MCF 10A (cell line): ENCODE data around the gene SYNDIG1. TPM values are rescaled to one million over a fixed set of nuclear protein-coding genes. Genes with fewer than 3 reads are reported as not detected.

ENCODE experiments used
- BruUV-seq: library from RNA; stranded (reverse); fragments of 400-500 nt; replicated peaks from 2 replicates; lab custom pipeline; 2021; lab: Mats Ljungman, UMichigan
- CTCF ChIA-PET: fragments of 300-600 bp; sonication (Branson Sonifier 250); formaldehyde crosslinking; extraction: SDS; loops from one replicate; lab custom pipeline; 2021; ENCODE audit warnings: antibody characterized with exemption, inconsistent platforms; lab: Yijun Ruan, JAX
- POLR2A ChIA-PET: fragments of 300-600, 350-650 bp; sonication (Branson Sonifier 250); formaldehyde crosslinking; extraction: SDS; loops from one replicate; lab custom pipeline; 2020; ENCODE audit warnings: antibody characterized with exemption, inconsistent platforms; lab: Yijun Ruan, JAX
- DNase-seq: peaks from one replicate; pipeline ENCODE4 v3.0.0-alpha.2; 2018; ENCODE audit not compliant: unreplicated experiment
- H3K27ac Mint-ChIP-seq: one replicate; pipeline ENCODE4 v1.8.0; 2022; ENCODE audit warnings: mild to moderate bottlenecking, low read depth, mixed read lengths; ENCODE audit not compliant: unreplicated experiment
- H3K27me3 Mint-ChIP-seq: one replicate; pipeline ENCODE4 v1.8.0; 2022; ENCODE audit warnings: mixed read lengths; ENCODE audit not compliant: insufficient read depth, unreplicated experiment
- H3K36me3 Mint-ChIP-seq: one replicate; pipeline ENCODE4 v1.8.0; 2022; ENCODE audit warnings: mild to moderate bottlenecking, moderate library complexity, mixed read lengths; ENCODE audit not compliant: insufficient read depth, unreplicated experiment
- H3K4me1 Mint-ChIP-seq: one replicate; pipeline ENCODE4 v1.8.0; 2022; ENCODE audit warnings: mixed read lengths; ENCODE audit not compliant: insufficient read depth, unreplicated experiment
- H3K4me3 Mint-ChIP-seq: one replicate; pipeline ENCODE4 v1.8.0; 2022; ENCODE audit warnings: mild to moderate bottlenecking, moderate library complexity, mixed read lengths; ENCODE audit not compliant: unreplicated experiment
- H3K9me3 Mint-ChIP-seq: one replicate; pipeline ENCODE4 v1.8.0; 2022; ENCODE audit warnings: mixed read lengths; ENCODE audit not compliant: unreplicated experiment
- intact Hi-C: fragments of 100-400 bp; cut with micrococcal nuclease; formaldehyde crosslinking; loops from 2 replicates; pipeline ENCODE4 v1.14.1; 2022
- total RNA-seq: library from RNA; stranded (reverse); gene quantifications from 2 replicates; pipeline ENCODE4 v1.2.3, GENCODE V29; 2022
- TF ChIP-seq, protein P1 (sequence below): fragments of 200-600 bp; IDR thresholded peaks from one replicate; pipeline ENCODE4 v1.8.0; 2022; ENCODE audit warnings: antibody characterized with exemption, mild to moderate bottlenecking; ENCODE audit not compliant: unreplicated experiment

SYNDIG1 gene
- total RNA-seq, 1 experiment from 2014 or later = not detected

- intact Hi-C loops = no loop called here
- H3K9me3 Mint-ChIP-seq = peaks cover 14% of the 10 kb centered on the region
- ChIA-PET POLR2A (no interaction called here), CTCF (no interaction called here)
- no TSS peak for BruUV-seq
- no peak overlapping the region for H3K4me3 Mint-ChIP-seq
- no peaks in the 10 kb centered on the region for H3K4me1 Mint-ChIP-seq
- DNase-seq = no peak
- no peak overlapping the region for H3K27ac Mint-ChIP-seq
- TF ChIP-seq, protein P1, sequence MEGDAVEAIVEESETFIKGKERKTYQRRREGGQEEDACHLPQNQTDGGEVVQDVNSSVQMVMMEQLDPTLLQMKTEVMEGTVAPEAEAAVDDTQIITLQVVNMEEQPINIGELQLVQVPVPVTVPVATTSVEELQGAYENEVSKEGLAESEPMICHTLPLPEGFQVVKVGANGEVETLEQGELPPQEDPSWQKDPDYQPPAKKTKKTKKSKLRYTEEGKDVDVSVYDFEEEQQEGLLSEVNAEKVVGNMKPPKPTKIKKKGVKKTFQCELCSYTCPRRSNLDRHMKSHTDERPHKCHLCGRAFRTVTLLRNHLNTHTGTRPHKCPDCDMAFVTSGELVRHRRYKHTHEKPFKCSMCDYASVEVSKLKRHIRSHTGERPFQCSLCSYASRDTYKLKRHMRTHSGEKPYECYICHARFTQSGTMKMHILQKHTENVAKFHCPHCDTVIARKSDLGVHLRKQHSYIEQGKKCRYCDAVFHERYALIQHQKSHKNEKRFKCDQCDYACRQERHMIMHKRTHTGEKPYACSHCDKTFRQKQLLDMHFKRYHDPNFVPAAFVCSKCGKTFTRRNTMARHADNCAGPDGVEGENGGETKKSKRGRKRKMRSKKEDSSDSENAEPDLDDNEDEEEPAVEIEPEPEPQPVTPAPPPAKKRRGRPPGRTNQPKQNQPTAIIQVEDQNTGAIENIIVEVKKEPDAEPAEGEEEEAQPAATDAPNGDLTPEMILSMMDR = no peak
- no peaks in the 10 kb centered on the region for H3K27me3 Mint-ChIP-seq
- no peaks in the 10 kb centered on the region for H3K36me3 Mint-ChIP-seq
Measured at GRCh38 chr20:24670981-24671380, 201.6 kb downstream of the SYNDIG1 start.

DNA sequence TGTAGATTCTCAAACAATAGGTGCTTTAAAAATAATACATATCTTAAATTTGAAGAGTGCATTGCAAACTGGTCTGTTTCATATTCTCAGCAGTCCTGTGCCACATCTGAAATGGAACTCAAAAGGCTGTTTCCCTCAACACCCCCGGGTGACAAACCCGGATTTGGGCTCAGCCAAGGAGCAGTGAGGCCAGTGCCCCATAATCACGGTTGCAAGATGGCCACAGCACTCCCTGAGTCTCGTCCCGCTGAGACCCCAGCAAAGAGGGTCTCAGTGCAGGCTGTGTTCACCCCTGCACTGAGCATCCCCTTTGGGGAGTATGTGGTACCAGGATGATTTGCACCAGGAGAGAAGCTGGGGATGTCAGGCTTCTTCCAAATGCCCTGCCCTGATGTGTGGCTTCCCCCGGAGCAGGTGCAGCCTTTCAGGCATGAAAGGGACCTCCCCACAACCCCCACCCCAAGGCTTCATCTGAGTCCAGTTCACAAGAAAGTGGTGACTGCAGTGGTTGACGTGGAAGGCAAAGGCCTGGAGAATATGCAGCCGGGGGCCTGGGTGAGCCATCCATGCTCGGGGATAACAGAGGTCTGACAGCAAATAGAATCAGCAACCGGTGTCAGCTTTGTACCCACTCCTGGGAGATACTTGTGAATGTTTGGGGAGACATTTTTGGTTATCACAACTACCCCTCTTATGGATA lies 202.9 kb downstream of the SYNDIG1 start:
- Mint-ChIP-seq H3K4me1 (no peaks in the 10 kb centered on the region), H3K27ac (no peak overlapping the region), H3K27me3 (no peaks in the 10 kb centered on the region), H3K9me3 (peaks cover 14% of the 10 kb centered on the region), H3K36me3 (no peaks in the 10 kb centered on the region), H3K4me3 (no peak overlapping the region)
- BruUV-seq = no TSS peak
- TF ChIP-seq, protein P1 = no peak
- ChIA-PET CTCF (interaction anchor here (0.6 kb wide), 1 partner anchor 570 kb away, joined by 3 read pairs; no protein-coding TSS in a partner anchor), POLR2A (no interaction called here)
- intact Hi-C loops = no loop called here
- DNase-seq = no peak

DNA sequence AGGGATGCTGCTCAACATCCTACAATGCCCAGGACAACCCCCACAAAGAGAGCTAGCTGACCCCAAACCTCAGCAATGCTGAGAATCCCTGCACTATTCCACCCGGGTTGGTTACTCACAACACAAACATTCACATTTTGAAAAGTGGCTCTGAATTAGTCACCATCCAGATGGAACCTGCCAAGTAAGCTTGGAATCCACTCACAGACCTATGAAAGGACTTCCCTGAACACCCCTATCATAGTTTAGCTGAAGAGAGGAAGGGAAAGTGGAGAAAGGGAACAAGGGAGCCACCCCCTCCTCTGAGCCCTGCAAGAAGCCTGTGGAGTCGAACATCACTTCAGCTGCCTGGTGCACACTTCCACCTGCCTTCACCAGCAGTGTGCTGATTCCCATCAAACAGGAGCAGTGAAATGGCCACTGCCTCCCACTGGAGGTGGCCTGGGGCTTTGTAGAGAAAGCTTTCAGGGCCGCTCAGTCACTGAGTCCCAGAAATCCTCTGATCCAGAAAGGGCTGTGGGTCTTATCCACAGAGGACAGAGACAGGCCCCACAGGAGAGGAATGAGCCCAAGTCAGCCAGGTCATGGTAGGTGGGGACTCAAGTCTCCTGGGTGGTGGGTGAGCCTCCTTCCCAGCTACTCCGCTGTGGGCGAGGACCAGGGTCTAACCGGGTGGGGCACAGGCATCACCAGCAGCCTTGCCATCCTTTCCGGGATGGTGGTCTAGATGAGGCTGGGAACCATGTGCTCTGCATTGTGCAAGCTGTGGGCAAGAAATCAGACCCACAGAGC lies 203.7 kb downstream of the SYNDIG1 start:
- TF ChIP-seq, protein P1 = no peak
- H3K27ac Mint-ChIP-seq = no peak overlapping the region
- peaks cover 14% of the 10 kb centered on the region for H3K9me3 Mint-ChIP-seq
- no peaks in the 10 kb centered on the region for H3K36me3 Mint-ChIP-seq
- CTCF ChIA-PET = no interaction called here
- BruUV-seq = no TSS peak
- H3K27me3 Mint-ChIP-seq = no peaks in the 10 kb centered on the region
- no peaks in the 10 kb centered on the region for H3K4me1 Mint-ChIP-seq
- no peak overlapping the region for H3K4me3 Mint-ChIP-seq
- DNase-seq = peak; percentile 72
- POLR2A ChIA-PET = no interaction called here
- intact Hi-C loops = no loop called here
